HS-5 (cell line): ENCODE measurements around the gene NUDCD3.
"Not testable (repeated sequence)": the region's sequence is repeated elsewhere in the genome, so short reads cannot be mapped to it uniquely, and the experiment has no call there.

Source experiments
- DNase-seq: peaks from one replicate; pipeline ENCODE4 v3.0.0-alpha.2; 2012; ENCODE audit warnings: low read depth

The NUDCD3 gene

DNA sequence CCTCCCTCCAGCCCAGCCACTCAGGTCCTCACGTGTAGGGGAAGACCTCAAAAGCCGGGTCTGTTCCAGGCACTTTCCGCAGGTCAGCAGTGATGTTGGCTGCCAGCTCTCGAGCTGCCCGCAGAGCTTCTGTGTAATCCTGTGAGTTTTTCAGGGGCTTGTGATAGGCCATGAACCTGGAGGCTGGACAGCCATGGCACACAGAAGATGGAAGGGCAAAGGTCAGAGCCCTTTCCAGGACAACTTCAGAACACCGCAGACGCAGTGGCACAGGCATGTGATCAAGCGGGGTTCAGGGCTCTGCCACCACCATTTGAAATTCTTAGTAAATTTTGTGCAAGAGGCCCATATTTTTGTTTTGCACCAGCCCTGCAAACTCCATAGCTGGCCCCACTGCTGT is 26.7 kb upstream of the NUDCD3 start:
- DNase-seq = no peak

- no peak for DNase-seq
Measured at GRCh38 chr7:44515590-44516268, 25.3 kb upstream of the NUDCD3 start.

DNA sequence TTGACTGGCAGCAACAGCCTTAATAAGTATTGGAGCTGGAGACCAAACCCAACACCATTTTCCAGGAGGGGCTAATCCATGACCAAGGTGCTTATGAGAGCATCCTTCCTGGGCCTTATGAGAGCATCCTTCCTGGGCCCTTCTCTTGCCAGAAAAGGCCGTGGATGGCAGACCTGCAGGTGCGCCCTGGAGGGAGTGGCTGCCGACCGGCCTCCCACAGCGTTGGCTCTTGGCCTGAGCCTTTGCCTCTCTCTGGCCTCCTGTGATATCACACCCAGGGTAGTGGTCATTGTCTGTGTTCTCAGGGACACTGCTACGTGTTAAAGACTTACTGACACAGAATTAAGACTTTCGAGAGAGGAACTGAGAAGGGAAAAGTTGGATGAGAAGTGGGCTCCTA is 22.3 kb upstream of the NUDCD3 start:
- no peak for DNase-seq

DNA sequence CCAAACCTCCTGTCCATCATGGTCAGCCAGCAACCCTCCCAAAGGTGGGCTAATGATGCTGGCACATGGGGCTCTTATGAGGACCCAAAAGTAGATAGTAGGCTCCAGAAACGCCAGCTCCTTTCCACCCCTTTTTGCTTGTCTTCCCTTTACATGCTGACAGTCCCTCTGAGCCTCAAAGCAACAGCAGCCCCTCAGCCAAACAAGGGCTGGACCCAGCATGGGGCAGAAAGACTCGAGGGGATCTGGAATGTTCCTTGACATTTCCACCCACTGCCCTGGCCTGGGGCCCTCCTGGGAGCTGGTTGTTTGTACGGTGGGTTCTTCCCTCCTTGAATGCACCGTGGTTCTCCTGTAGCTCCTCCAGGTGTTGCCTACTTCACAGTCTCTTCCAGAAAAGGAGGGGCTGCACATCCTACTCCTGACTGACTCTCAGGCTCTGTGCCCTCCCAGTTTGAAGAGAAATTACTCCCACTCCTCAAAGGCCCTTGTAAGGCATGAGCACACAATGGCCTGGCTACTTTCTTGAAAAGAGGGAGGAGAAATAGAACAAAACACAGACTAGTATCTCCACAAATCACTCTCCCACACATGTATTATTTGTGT is 21.5 kb upstream of the NUDCD3 start:
- no peak for DNase-seq

DNA sequence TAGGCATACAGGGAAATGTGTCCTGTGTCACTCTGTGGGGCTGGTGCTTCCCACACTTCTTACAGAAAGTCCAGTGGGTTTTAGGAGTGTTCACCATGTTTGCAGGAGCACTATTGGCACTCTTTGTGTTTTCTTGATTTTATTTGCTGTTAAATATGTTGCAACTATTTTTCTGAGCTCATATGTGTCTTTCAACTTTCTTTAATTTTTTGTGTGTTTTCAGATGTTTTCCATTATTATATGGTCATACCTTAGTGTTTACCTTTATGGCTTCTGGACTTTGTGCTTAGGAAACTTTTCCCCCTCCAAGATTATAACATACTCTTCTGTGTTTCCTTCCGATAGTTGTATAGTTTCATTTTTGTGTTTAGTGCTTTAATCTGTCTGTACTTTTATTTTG is 20.8 kb upstream of the NUDCD3 start:
- no peak for DNase-seq

DNA sequence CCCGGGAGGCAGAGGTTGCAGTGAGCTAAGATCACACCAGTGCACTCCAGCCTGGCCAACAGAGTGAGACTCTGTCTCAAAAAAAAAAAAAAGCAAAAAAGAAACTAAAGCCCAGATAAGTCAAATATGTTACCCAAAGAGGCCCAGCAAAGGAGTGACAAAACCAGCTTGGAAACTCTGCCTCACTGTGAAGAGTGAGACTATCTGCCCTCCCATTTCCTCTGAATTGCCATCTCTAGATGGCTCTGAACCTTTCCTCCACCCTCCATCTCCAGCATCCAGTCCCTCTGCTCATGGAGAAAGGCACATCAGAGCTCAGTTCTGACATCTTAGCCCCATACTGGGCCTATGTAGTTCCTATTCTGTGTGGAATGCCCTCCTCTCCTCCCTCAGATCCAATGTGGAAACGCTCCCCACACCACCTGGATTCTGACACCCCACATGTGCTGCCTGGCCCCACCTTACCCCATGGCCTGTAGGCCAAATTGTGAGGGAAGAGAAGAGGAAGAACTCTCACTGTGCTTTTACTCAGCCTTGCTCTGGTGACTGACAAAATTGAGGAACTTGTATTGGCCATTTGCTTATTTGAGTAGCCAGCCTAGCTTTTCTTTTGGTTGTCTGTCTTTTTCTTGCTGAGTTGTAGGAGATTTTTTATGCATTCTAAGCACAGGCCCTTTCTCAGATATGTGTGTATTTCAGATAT is 18.0 kb upstream of the NUDCD3 start:
- DNase-seq = no peak

DNA sequence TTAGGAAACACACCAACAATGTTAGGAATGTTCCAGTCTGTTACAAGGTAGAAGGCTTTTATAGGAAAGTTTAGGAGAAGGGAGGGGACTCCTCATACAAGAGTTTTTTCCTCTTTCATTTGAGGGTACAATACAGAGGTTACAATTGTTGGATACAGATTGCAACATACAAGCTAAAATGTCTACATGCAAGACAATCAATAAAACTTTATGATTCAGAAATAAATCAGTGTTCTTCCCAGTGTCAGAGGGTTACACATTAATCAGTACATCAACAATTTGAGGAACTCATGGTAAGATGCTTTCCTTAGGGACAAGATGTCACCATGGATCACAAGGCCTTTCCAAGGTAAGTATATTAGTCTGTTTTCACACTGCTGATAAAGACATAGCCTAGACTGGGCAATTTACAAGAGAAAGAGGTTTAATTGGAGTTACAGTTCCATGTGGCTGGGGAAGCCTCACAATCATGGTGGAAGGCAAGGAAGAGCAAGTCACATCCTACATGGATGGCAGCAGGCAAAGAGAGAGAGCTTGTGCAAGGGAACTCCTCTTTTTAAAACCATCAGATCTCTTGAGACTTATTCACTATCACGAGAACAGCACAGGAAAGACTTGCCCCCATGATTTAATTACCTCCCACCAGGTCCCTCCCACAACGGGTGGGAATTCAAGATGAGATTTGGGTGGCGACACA is 16.3 kb upstream of the NUDCD3 start:
- not testable (repeated sequence) for DNase-seq

DNA sequence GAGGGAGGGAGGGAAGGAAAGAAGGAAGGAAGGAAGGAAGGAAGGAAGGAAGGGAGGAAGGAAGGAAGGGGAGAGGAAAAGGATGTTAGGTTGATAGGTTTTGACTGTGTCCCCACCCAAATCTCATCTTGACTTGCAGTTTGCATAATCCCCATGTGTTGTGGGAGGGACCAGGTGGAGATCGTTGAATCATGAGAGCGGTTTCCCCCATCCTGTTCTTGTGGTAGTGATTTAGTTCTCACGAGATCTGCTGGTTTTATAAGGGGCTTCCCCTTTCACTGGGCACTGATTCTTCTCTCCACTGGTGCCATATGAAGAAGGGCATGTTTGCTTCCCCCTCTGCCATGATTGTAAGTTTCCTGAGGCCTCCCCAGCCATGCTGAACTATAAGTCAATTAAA is 15.1 kb upstream of the NUDCD3 start:
- DNase-seq = no peak

DNA sequence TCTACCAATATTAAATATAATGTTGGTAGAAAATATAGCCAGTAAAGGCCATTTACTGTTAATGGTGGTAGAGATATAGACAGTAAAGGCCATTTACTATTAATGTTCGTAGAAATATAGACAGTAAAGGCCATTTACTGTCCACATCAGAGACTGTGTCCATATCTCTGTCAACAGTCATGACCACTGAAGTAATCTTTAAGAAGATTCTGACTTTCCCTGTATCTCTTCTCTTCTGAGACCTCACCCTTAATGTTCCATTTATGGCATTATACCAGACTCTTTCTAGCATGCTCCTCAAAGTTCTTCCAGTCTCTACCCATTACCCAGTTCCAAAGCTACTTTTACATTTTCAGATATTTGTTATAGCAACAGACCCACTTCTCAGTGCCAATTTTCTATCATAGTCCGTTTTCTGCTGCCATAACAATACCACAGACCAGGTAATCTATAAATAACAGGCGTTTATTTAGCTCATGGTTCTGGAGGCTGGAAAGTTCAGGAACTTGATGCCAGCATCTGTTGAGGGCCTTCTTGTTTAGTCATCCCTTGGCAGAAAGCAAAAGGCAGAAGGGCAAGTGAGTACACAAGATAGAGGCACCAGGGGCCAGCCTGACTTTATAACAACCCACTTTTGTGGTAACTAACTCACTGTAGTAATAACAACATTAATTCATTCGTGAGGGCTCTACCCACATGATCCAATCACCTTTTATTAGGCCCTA is 7.9 kb upstream of the NUDCD3 start:
- no peak for DNase-seq

DNA sequence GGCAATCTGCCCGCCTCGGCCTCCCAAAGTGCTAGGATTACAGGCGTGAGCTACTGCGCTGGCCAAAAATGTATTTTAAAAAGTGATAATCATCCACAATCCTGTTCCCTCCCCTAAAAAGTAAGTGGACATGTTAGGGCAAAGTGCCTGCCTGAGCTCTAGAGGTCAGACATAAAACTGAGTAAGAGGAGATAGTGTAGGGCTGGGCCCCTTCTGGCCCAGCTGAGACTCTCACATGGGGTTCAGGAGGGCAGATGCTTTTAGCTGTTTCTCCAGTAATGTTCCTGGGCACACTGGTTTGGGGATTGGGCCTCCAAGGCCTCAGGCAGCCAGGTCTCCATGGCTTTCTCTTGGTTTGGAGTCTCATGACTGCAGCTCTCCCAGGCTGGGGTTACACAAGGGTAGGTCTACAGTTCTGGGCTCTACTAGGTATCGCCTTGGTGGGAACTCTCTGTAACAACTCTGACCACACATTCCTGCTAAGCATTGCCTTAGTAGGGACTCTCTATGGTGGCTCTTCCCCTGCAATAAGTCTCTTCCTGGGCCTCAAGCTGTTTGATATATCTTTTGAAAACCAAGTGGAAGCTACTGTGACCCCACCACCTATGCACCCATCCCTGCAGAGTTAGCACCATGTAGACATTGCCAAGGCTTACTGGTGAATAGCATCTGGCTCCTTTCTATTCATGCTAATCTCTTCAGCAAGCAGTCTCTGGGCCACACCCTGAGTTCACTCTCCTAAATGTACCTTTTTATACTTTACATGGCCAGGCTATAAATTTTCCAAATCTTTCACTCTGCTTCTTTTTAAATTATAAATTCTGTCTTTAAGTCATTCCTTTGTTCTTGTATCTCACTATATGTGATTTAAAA is 6.9 kb upstream of the NUDCD3 start:
- DNase-seq = no peak

- no peak for DNase-seq
Measured at GRCh38 chr7:44496385-44496784, 5.9 kb upstream of the NUDCD3 start.

DNA sequence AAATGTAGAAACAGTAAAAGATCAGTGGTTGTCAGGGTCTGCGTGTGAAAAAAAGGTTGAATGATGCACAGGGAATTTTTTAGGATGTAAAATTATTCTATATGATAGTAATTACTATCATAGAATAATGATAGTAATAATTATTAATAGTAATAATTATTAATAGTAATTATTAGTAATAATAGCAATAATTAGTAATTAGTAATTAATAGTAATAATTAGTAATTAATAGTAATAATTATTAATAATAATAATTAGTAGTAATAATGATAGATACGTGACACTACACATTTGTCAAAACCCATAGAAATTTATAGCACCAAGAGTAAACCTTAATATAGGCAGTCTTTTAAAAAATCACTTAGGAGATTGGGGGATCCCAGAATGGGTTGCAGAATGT is 4.5 kb upstream of the NUDCD3 start:
- DNase-seq = no peak

DNA sequence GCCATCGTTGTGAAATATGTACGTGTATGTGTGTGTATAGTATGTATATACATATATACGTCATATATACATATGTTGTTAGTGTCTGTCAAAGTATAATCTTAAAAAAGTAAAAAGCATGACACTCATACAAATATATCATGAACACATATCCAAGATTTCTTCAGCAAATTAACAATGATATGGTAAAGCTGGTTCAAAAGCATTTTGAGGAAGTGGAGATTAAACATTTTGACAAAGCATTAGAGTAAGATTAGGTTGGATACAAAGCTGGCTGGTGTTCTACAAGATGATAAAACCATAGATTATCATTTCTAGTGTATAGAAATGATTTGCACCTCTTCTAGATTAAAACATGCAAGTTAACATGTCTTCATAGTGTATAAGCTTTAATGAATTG is 771 bp upstream of the NUDCD3 start:
- DNase-seq = no peak

DNA sequence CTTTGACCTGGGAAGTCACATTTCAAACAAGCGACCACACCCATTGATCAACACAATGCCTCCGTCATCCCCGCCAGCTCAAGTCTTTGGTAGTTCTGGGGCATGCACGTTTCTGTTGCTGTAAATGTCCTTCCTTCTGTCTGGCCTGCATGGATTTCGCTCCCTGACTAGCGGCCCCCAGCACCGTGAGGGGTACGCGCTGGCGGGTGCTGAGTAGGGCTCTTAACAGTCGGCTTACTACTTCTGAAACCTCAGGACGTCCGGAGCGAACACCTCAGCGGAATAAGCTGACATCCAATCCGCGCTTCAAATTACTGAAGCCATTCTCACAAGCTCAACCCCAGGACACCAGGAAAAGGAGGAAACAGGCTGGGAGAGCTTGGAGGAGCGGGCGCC is 505 bp downstream of the NUDCD3 start:
- DNase-seq = peak; percentile 28

DNA sequence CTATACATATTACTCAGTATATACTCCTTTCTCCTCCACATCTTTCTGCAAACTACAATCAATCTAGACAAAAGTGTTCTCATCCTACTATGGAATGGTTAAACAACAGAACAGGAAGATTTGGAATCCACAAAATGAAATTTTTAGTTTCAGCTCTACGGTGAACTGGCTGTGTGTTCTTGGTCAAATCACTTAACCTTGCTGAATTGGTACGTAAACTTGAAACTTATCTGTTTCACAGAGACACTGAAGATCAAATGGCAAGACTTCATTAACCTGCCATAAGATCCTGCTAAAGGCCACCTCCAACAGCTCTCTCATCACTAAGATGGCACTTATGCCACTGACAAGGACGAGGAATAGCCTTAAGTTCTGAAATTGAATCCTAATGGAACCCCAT is 1.5 kb downstream of the NUDCD3 start:
- DNase-seq = no peak

DNA sequence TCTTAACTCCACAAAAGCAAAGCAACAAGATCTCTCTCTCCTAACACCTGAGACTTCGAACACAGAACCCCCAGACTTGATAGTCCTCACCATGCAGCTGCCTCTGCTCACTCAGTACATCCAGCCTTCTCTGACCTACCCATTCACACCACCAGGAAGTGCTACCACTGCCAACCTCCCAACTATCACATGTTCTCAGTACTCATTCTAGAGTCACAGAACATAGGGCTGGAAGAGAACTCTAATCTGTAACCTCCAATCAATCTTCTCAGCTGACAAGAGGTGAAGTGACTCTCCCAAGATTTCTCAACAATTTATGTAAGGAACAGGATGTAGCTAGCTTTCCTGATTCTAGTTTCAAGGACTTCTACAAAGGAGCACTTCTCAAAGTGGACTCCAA is 3.8 kb downstream of the NUDCD3 start:
- no peak for DNase-seq

DNA sequence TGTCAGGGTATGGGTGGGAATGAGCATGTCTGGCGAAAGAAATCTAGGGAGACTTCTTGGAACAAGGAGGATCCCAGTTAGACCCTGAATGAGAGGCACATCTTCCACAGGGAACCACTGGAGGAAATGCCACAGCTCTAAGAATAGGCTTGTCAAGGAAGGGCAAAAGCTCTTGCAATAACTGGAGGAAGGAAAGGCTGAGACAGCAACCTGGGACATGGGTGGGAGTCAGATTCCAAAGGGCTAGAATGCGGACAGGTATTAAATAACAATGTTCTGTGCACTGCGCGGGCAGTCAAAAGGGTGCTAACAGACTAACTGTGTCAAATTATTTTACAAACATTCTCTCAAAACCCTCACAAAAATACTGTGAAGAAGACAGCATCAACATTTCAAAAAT is 4.5 kb downstream of the NUDCD3 start:
- DNase-seq = no peak

GRCh38 chr7:44484482-44485313 is 5.8 kb downstream of the NUDCD3 start:
- DNase-seq = no peak

GRCh38 chr7:44482502-44483485 is 7.7 kb downstream of the NUDCD3 start:
- DNase-seq = no peak
